ENCODE data around the gene FAM124B.
"Not testable (repeated sequence)": the region's sequence is repeated elsewhere in the genome, so short reads cannot be mapped to it uniquely, and the experiment has no call there.

Gene FAM124B

DNA sequence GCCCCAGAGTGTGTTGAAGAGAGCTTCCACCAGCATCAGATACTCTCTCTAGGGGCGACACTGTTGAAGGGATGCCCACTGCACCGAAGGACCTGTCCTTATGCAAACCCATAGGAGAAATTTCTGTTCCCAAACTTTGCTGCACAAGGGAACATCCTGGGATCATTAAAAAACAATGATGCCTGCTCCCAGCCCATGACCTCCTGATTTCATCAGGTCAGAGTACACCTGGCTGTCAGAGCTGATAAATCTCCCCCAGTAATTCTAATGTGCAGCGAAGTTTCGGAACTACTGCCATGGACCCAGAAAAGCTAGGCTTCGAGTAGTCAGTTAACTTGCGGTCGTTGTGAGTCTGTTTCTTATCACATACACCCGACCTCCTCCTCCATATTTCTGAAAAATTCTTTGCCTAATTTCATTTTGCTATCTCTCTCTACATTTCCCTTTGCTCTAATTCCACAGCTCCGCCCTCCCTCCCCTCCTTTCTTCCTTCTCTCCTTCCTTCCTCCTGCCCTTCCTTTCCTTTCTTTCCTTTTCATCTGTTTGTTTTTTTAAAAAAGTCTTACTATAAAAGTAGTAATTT is 18.8 kb downstream of the FAM124B start:
- DNase-seq (ENCODE audit: low spot score), result no peak
- no peak for TF ChIP-seq CTCF (IDR thresholded peaks at IDR 0.05; ENCODE audit: borderline replicate concordance, control extremely low read depth, extremely low read depth, insufficient read depth, missing control alignments)
- in situ Hi-C loops (cut with MboI; ENCODE audit: low sequenced_read_pairs, unreplicated experiment), result no loop called here

GRCh38 chr2:224382280-224382647 is 19.6 kb downstream of the FAM124B start:
- in situ Hi-C loops (cut with MboI; ENCODE audit: low sequenced_read_pairs, unreplicated experiment); DNase-seq (ENCODE audit: low spot score): not testable (repeated sequence)

GRCh38 chr2:224381521-224382279 is 20.2 kb downstream of the FAM124B start:
- DNase-seq (ENCODE audit: low spot score), result no peak
- in situ Hi-C loops (cut with MboI; ENCODE audit: low sequenced_read_pairs, unreplicated experiment), result no loop called here
- no peak for TF ChIP-seq CTCF (IDR thresholded peaks at IDR 0.05; ENCODE audit: borderline replicate concordance, control extremely low read depth, extremely low read depth, insufficient read depth, missing control alignments)

DNA sequence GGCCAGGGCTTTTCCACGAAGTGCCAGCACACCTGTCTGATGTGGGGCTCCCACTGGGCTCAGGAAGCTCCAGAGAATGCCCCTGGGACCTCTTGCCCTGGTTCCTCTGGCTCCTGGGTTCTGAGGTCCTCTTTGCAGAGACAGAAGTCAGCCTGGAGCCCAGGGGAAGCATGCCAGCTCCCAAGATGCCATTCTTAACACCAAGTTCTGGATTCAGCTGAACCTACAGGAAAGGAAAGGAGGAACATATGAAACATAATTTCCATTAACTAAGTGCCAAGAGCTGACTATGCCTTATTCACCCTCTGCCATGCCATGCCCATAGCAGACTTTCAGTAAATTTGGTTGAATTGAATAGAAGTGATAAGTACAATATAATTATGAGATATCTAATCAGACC is 21.9 kb downstream of the FAM124B start:
- no peak for TF ChIP-seq CTCF (IDR thresholded peaks at IDR 0.05; ENCODE audit: borderline replicate concordance, control extremely low read depth, extremely low read depth, insufficient read depth, missing control alignments)
- in situ Hi-C loops (cut with MboI; ENCODE audit: low sequenced_read_pairs, unreplicated experiment), result no loop called here
- no peak for DNase-seq (ENCODE audit: low spot score)

- DNase-seq (ENCODE audit: low spot score), result no peak
- in situ Hi-C loops (cut with MboI; ENCODE audit: low sequenced_read_pairs, unreplicated experiment), result no loop called here
- no peak for TF ChIP-seq CTCF (IDR thresholded peaks at IDR 0.05; ENCODE audit: borderline replicate concordance, control extremely low read depth, extremely low read depth, insufficient read depth, missing control alignments)
Measured at GRCh38 chr2:224379172-224379571, 22.7 kb downstream of the FAM124B start.

- no peak for TF ChIP-seq CTCF (IDR thresholded peaks at IDR 0.05; ENCODE audit: borderline replicate concordance, control extremely low read depth, extremely low read depth, insufficient read depth, missing control alignments)
- no peak for DNase-seq (ENCODE audit: low spot score)
- in situ Hi-C loops (cut with MboI; ENCODE audit: low sequenced_read_pairs, unreplicated experiment), result no loop called here
Measured at GRCh38 chr2:224378701-224379097, 23.2 kb downstream of the FAM124B start.
